GM19324 (cell line): Measurements from ENCODE around the gene BPIFA3.
"Not testable (repeated sequence)": the region's sequence is repeated elsewhere in the genome, so short reads cannot be mapped to it uniquely, and the experiment has no call there.

ENCODE experiments used
- ATAC-seq: cut with Tn5 transposase; IDR thresholded peaks from one replicate; pipeline ENCODE4 v1.9.1; 2021; ENCODE audit warnings: mild to moderate bottlenecking, moderate library complexity; ENCODE audit not compliant: unreplicated experiment, low FRiP score

BPIFA3 gene

GRCh38 chr20:33217052-33217451 is at the start of gene BPIFA3:
TSS of gene BPIFA3 (plus strand) at chr20:33217352. CDS start at chr20:33217537, 185 bp downstream.
- no peak for ATAC-seq

GRCh38 chr20:33167859-33168258 is 49.3 kb upstream of the BPIFA3 start, which contains the start of gene BPIFA2:
TSS of gene BPIFA2 (plus strand) at chr20:33168159. CDS start at chr20:33169146, 987 bp downstream.
- ATAC-seq: no peak

- no peak for ATAC-seq
Measured at GRCh38 chr20:33169176-33169794, 47.9 kb upstream of the BPIFA3 start.

DNA sequence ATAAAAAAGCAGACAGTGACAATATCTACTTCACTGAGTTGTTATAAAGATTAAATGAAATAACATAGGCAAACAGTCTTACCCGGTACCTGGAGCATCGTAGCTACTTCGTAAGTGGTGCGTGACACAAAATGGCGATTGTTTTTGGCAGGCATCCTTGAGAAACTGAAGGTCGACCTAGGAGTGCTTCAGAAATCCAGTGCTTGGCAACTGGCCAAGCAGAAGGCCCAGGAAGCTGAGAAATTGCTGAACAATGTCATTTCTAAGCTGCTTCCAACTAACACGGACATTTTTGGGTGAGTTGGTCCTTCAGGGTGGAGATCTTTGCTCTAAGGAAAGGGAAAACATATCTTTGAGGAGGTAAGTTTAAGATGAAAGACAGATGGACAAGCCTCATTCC is 44.4 kb upstream of the BPIFA3 start:
- ATAC-seq: no peak

DNA sequence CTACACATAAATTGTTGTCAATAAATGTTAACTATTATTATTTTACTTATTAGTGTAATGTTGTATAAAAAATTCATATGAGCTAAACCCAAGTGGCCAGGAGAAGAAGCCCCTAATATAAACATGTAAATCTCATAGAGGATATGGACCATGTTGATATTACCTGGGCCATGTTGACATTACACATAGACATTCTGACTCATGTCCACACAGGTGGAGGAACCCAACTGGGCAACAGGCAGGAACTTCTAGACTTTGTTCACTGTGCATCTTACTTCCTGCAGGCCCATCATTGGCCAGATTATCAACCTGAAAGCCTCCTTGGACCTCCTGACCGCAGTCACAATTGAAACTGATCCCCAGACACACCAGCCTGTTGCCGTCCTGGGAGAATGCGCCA is 42.0 kb upstream of the BPIFA3 start:
- ATAC-seq: no peak

DNA sequence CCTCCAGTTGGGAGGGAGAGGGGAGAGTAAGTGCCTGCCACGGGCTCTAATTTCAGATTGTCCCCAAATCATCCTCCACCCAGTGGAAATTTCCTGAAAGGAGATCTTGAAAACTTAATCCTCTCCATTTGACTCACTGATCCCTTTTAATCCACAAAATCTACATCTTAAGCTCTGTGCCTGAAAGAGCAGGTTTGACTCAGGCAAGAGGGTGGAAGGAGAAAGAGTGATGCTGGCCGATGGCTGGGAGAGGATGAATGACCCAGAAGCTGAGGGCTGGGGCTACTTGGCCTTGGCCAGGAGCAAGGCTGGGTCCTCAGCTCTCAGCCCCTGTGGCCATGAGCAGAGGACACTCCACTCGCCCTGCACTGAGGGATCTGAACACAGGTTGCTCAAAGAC is 41.1 kb upstream of the BPIFA3 start:
- no peak for ATAC-seq

GRCh38 chr20:33177866-33178265 is 39.3 kb upstream of the BPIFA3 start:
- no peak for ATAC-seq

DNA sequence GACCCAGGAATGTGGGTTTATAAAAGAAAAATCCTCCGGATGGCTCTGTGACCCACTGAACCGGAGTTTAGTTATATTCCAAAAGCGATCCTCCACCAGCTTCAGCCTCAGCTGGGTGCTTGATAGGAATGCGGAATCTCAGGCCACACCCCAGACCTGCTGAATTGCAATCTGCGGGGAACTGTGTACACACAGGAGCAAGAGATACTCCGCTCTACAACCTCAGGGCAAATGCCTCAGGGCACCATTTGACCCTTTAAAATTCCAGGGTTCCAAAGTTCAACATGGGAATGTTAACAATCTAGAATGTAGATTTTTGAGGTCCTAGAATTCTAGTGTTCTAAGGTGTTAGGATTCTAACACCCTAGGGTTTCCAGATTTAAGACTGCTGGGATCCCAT is 38.4 kb upstream of the BPIFA3 start:
- no peak for ATAC-seq

DNA sequence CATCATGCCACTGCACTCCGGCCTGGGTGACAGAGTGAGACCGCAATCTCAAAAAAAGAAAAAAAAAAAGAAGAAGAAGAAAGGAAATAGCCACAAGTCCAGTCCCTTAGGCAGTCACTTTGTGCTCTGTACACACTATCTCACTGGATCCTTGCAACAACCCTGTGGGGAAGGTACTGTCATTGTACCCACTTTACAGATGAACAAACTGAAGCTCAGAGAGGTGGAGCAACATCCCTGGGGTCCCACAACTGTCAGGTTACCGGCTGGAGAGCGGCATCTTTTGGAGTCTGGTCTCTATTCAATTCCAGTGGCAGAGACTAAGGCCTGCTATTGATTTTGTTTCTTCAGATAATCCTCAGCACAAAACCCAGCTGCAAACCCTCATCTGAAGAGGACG is 37.0 kb upstream of the BPIFA3 start:
- ATAC-seq: no peak

DNA sequence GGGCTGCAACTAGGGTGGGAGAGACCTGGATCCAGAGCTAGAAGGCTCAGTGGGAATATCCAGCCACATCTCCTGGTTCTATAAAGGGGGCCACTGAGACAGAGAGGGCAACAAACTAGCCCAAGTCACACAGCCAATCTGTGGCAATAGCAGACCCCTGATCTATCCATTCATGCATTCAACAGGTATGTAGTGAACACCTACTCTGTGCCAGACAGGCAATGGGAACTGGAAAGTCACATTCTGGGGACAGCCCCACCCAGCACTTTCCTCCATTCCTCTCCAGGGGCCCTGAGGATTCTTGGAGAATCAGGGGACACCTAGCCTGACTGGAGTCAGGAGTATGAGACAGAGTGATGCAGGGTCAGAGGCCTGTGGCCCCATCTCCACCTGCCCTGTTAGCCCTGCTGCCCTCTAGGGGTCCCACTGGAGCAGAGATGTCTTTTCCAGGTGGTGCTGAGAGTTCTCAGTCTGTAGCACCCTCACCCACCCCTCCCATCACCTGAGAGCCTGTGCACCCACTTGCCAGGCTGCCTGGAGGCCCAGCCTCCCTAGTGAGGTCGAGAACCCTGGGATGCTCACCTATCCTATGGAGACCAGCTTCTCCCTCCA is 35.6 kb upstream of the BPIFA3 start:
- no peak for ATAC-seq

- no peak for ATAC-seq
Measured at GRCh38 chr20:33183312-33183711, 33.8 kb upstream of the BPIFA3 start.

DNA sequence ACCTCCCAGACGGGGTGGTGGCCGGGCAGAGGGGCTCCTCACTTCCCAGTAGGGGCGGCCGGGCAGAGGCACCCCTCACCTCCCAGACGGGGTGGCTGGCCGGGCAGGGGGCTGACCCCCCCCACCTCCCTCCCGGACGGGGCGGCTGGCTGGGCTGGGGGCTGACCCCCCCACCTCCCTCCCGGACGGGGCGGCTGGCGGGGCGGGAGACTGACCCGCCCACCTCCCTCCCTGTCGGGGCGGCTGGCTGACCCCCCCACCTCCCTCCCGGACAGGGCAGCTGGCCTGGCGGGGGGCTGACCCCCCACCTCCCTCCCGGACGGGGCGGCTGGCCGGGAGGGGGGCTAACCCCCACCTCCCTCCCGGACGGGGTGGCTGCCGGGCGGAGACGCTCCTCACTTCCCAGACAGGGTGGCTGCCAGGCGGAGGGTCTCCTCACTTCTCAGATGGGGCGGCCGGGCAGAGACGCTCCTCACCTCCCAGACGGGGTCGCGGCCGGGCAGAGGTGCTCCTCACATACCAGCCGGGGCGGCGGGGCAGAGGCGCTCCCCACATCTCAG is 32.0 kb upstream of the BPIFA3 start:
- not testable (repeated sequence) for ATAC-seq

GRCh38 chr20:33187491-33187890 is 29.7 kb upstream of the BPIFA3 start:
- no peak for ATAC-seq

DNA sequence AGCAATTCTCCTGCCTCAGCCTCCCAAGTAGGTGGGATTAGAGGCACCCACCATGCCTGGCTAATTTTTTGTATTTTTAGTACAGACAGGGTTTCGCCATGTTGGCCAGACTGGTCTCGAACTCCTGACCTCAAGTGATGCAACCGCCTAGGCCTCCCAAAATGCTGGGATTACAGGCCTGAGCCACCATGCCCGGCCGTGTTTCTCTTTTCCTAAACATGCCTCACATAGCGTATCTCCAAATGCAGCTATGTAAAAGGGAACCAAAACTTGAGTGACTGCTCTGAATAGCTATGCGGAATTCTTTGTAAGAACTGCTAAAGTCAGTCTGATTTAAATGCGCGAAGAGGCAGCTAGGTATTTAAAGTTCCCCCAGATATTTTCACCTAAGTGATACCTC is 28.7 kb upstream of the BPIFA3 start:
- ATAC-seq: no peak

DNA sequence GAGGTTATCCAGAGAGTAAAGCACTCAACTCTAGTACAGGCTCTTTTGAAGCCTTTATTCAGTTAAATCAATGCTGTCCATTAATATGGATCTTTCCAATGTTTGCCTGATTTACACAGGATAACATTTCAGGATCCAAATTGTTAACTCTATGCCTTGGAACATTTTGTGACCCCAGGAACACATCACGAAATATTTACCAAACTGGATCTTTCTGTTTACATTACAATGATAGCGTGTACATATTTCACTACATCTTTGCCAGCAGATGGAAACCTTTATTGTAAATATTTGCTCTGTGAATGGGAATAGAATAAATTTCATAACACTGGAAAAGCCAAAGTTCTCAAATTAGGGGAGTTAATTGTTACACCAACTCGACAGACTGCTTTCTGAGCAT is 25.7 kb upstream of the BPIFA3 start:
- ATAC-seq: no peak

DNA sequence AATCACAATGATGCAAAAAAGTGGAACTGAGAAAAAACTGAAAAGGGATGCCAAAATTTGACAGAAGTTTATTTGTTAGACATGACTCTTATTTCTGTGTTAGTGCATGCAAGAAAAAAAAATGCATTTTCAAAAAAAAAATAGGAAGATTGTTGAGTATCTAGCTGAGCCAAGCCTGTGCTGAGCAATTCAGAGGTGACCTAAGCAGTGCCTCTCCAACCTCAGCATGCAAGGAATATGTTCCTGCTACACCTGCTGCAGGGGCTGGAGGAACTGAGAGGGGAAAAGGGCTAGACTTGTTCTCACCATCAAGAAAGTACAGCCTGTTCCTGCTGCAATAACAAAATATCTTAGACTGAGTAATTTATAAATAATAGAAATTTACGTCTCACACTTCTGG is 25.2 kb upstream of the BPIFA3 start:
- no peak for ATAC-seq

DNA sequence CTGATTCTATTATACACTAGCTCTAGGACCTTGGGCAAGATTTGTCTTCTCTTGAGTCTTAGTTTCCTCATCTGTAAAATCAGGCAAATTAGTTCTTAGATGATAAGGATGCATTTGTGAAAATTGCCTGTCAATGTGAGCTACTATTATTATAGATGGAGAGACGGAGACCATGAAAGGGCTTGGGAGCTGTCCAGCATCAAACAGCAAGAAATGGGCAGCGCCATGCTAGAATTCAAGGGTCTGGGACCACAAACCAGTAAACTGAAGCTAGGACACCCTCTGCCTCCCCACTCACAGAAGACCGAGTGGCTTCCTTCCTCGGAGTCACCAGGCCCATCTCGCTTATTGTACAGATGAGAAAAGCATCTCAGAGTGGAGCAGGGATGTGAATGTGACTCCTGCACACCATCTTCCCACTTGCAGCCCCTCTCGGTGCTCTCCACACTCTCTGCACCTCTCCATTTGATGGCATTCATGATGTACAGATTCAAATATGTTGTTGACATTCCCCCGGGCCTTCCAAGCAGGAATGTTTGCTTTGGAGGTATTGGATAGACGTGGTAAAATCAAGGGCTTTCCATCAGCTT is 24.1 kb upstream of the BPIFA3 start:
- ATAC-seq: no peak

DNA sequence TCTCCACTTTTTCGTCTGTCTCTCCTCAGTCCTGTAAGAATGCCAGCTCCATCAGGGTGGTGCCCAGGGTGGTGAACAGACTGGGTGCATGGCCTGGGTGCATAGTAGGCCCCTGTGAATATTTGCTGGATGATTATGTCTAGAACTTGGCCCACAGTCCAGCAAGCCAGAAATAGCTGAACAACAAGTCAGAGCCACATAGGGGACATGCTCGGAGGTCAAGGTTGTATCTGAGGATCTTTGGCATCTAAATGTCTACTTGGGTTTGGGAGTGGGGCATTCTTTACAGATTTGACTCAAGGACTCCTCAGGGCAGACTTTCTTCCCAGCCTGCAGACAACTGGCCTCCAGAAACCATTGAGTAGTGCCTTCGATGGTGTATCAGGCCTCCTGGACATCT is 18.1 kb upstream of the BPIFA3 start:
- no peak for ATAC-seq

- ATAC-seq: no peak
Measured at GRCh38 chr20:33202451-33202850, 14.7 kb upstream of the BPIFA3 start.

DNA sequence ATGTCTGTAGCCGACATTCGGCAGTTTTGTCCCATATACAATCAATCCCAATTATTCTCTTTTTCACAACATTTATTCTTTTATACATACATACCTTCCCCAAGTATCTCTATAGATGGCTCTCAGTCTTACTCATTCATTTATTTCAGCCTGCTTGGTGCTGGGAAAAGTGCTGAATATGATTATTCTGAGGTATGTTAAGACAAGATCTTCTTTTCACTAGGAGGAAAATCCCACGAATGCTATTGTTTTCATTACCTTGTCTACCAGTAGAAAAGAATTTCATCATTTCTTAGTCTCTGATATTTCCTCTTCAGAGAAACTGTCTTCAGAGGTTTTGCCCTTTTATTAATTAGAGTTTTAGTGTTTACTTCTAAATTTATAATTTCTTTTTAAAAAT is 13.7 kb upstream of the BPIFA3 start:
- no peak for ATAC-seq

DNA sequence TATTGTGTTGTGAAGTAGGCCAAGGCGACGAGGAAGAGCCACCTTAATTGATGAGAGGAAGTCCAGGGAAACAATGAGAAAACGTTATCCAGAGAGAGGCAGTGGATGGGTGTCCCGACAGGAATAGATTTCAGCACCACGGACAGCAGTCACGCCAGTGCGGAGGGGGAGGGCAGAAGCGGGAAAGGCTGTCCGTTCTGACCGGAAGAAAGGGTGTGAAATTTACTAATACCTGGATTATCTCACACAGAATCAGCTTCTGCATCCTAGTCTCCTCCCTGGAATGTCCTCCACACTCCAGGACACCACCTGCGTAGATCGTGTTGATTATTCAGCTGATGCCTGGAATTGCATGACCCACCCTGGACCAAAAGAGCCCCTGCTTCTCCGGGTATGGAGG is 7.4 kb upstream of the BPIFA3 start:
- no peak for ATAC-seq

DNA sequence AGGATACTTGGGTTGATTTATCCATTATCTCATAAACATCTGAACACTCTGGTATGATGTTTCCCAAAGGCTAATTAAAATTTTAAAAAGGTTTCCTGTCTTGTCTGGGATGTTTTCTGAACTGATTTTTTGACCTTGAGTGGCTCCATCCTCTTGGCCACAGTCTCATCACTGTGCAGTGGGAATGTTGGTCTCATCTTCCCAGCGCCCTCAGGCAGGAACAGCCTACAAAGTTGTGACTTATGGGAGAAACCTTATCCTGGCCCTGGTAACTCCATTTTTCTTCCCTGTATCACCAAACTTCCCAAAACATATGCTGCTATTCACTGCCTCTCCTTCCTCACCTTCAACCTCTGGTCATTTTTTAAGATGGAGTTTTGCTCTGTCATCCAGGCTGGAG is 6.8 kb upstream of the BPIFA3 start:
- ATAC-seq: no peak
